Kidney (tissue), 14 donors: ENCODE data around the gene GNPAT. TPM values are rescaled to one million over a fixed set of nuclear protein-coding genes. Genes with fewer than 3 reads are reported as not detected.
"Not testable (repeated sequence)": the region's sequence is repeated elsewhere in the genome, so short reads cannot be mapped to it uniquely, and the experiment has no call there.

Source experiments
- DNase-seq, 5 donors: peaks; one replicate each; pipeline ENCODE4 v3.0.0-alpha.2; 2013 to 2020
- FAIRE-seq: peaks from 2 replicates; lab custom pipeline; 2012; peaks lifted over from hg19 to GRCh38; lab: Jason Lieb, UNC
- H3K27ac ChIP-seq, 2 donors: one replicate each; pipeline ENCODE4 v1.7.0; 2013; ENCODE audit warnings: low read depth in 2 of 2, low read length in 2 of 2, inconsistent platforms in 1 of 2
- H3K27me3 ChIP-seq: one replicate; pipeline ENCODE4 v1.7.1; 2013; ENCODE audit warnings: low read length, inconsistent platforms; ENCODE audit not compliant: control insufficient read depth, insufficient read depth
- H3K36me3 ChIP-seq, 3 donors: one replicate each; pipeline versions ENCODE4 v1.7.0 to v1.7.1; 2013; ENCODE audit warnings: low read length in 3 of 3, control low read depth in 1 of 3, inconsistent platforms in 1 of 3; ENCODE audit not compliant: insufficient read depth in 3 of 3, control insufficient read depth in 2 of 3
- H3K4me1 ChIP-seq, 3 donors: one replicate each; pipeline versions ENCODE4 v1.7.0 to v1.7.1; 2013; ENCODE audit warnings: low read length in 3 of 3, inconsistent platforms in 1 of 3, low read depth in 1 of 3; ENCODE audit not compliant: control insufficient read depth in 2 of 3, insufficient read depth in 2 of 3
- H3K4me3 ChIP-seq, 3 donors: one replicate each; pipeline versions ENCODE4 v1.7.0 to v1.8.1; 2013; ENCODE audit warnings: low read length in 3 of 3, control low read depth in 1 of 3, inconsistent platforms in 1 of 3
- H3K9ac ChIP-seq, 3 donors: one replicate each; pipeline versions ENCODE4 v1.7.0 to v1.7.1; 2013; ENCODE audit warnings: low read length in 3 of 3, control low read depth in 1 of 3, inconsistent platforms in 1 of 3
- H3K9me3 ChIP-seq, 3 donors: one replicate each; pipeline versions ENCODE4 v1.7.0 to v1.7.1; 2013; ENCODE audit warnings: low read length in 3 of 3, control low read depth in 1 of 3, inconsistent platforms in 1 of 3; ENCODE audit not compliant: control insufficient read depth in 2 of 3, insufficient read depth in 1 of 3
- CTCF ChIP-seq: IDR thresholded peaks from 3 replicates; pipeline ENCODE4 v1.5.1; 2012; ENCODE audit warnings: mild to moderate bottlenecking, moderate library complexity, borderline replicate concordance; ENCODE audit not compliant: insufficient read depth; ENCODE audit errors: extremely low read depth
- intact Hi-C: fragments of 100-400 bp; cut with DNase I; formaldehyde crosslinking; loops from one replicate; pipeline ENCODE4 v1.11.1; 2022
- polyA plus RNA-seq: library from polyadenylated mRNA; stranded (reverse); fragments of 350-450 nt; fragmentation: Illumina TruSeq; extraction: RNeasy Lipid Tissue Mini Kit (QIAGEN cat#74804); gene quantifications from one replicate; pipeline ENCODE4 v1.2.3, GENCODE V29; 2014; ENCODE audit warnings: low read depth, low replicate concordance; ENCODE audit not compliant: insufficient read depth
- total RNA-seq: library from RNA; stranded (reverse); fragmentation: NEBNext Ultra II Directional; extraction: Animal tissue kit (Norgen Biotek cat#: 25700); gene quantifications from one replicate; pipeline ENCODE4 v1.2.1, GENCODE V29; 2021
- donor health status: control.
- donor health status: control.
- donor health status: control.
- donor health status: control.
- donor health status: control.
- donor health status: DM: yes; HTN: yes; CAD: no.
- donor health status: Normal renal cell carcinoma (clear cell type).

GNPAT gene
- total and polyA plus RNA-seq, 2 donors from 2014 or later = 31.2 to 33.7 TPM

GRCh38 chr1:231211005-231211857 lies 29.8 kb upstream of the GNPAT start:
- Histone ChIP-seq H3K4me1 (peaks cover 0 to 2% (median 0%) of the 10 kb centered on the region in 3 donors), H3K36me3 (no peaks in the 10 kb centered on the region), H3K9ac (peak overlapping the region in 2 of 3 donors; percentile 31 to 48), H3K27ac (no peak overlapping the region), H3K4me3 (peak overlapping the region; percentile 61 to 71 (median 66)), H3K9me3 (no peaks in the 10 kb centered on the region), H3K27me3 (no peaks in the 10 kb centered on the region)
- intact Hi-C loops = loop anchor here (10.0 kb wide), 1 partner anchor 286 kb away; no protein-coding TSS in a partner anchor
- peak; percentile 93 for TF ChIP-seq CTCF
- peak; percentile 89 to 93 (median 91) for DNase-seq
- FAIRE-seq = no peak

GRCh38 chr1:231212301-231212700 lies 28.7 kb upstream of the GNPAT start:
- FAIRE-seq, H3K4me1 ChIP-seq, H3K4me3 ChIP-seq, H3K36me3 ChIP-seq, H3K9me3 ChIP-seq, H3K27me3 ChIP-seq, H3K27ac ChIP-seq, H3K9ac ChIP-seq: not testable (repeated sequence)
- intact Hi-C loops = loop anchor here (10.0 kb wide), 1 partner anchor 288 kb away; no protein-coding TSS in a partner anchor
- DNase-seq = peak in 1 of 5 donors; percentile 18

GRCh38 chr1:231213831-231214573 lies 27.0 kb upstream of the GNPAT start:
- FAIRE-seq (no peak), DNase-seq (no peak)
- no peaks in the 10 kb centered on the region for H3K9me3 ChIP-seq
- H3K4me3 ChIP-seq = no peak overlapping the region
- TF ChIP-seq CTCF = no peak
- H3K4me1 ChIP-seq = peaks cover 0 to 2% (median 0%) of the 10 kb centered on the region in 3 donors
- intact Hi-C loops = loop anchor here (10.0 kb wide), 1 partner anchor 289 kb away; no protein-coding TSS in a partner anchor
- H3K9ac ChIP-seq = no peak overlapping the region
- H3K36me3 ChIP-seq = no peaks in the 10 kb centered on the region
- no peak overlapping the region for H3K27ac ChIP-seq
- no peaks in the 10 kb centered on the region for H3K27me3 ChIP-seq
